ENCODE results near the gene SCGB1C1.

The SCGB1C1 gene

GRCh38 chr11:225734-226453 is 33.0 kb downstream of the SCGB1C1 start:
- DNase-seq: no peak

GRCh38 chr11:227824-228379 is 35.0 kb downstream of the SCGB1C1 start:
- no peak overlapping the region for H3K4me3 ChIP-seq (ENCODE audit: low read depth, low read length)
- no peak for DNase-seq
- no peaks in the 10 kb centered on the region for H3K36me3 ChIP-seq (replicated peaks)
- no peaks in the 10 kb centered on the region for H3K27me3 ChIP-seq (replicated peaks)
- H3K27ac ChIP-seq: no peak overlapping the region
- in situ Hi-C loops (cut with HindIII; ENCODE audit: low pct_ligation_motif_present, low sequenced_read_pairs): no loop called here
- TF ChIP-seq, protein P1, sequence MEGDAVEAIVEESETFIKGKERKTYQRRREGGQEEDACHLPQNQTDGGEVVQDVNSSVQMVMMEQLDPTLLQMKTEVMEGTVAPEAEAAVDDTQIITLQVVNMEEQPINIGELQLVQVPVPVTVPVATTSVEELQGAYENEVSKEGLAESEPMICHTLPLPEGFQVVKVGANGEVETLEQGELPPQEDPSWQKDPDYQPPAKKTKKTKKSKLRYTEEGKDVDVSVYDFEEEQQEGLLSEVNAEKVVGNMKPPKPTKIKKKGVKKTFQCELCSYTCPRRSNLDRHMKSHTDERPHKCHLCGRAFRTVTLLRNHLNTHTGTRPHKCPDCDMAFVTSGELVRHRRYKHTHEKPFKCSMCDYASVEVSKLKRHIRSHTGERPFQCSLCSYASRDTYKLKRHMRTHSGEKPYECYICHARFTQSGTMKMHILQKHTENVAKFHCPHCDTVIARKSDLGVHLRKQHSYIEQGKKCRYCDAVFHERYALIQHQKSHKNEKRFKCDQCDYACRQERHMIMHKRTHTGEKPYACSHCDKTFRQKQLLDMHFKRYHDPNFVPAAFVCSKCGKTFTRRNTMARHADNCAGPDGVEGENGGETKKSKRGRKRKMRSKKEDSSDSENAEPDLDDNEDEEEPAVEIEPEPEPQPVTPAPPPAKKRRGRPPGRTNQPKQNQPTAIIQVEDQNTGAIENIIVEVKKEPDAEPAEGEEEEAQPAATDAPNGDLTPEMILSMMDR (IDR thresholded peaks at IDR 0.05; ENCODE audit: low read depth, low read length, missing control alignments): no peak

More at GRCh38 chr11:225734-226453, 33.0 kb downstream of the SCGB1C1 start:
- no peak overlapping the region for H3K27ac ChIP-seq
- no peak overlapping the region for H3K4me3 ChIP-seq (ENCODE audit: low read depth, low read length)
- in situ Hi-C loops (cut with HindIII; ENCODE audit: low pct_ligation_motif_present, low sequenced_read_pairs): no loop called here
- H3K27me3 ChIP-seq (replicated peaks): no peaks in the 10 kb centered on the region
- TF ChIP-seq, protein P1 (IDR thresholded peaks at IDR 0.05; ENCODE audit: low read depth, low read length, missing control alignments): no peak
- H3K36me3 ChIP-seq (replicated peaks): no peaks in the 10 kb centered on the region

DNA sequence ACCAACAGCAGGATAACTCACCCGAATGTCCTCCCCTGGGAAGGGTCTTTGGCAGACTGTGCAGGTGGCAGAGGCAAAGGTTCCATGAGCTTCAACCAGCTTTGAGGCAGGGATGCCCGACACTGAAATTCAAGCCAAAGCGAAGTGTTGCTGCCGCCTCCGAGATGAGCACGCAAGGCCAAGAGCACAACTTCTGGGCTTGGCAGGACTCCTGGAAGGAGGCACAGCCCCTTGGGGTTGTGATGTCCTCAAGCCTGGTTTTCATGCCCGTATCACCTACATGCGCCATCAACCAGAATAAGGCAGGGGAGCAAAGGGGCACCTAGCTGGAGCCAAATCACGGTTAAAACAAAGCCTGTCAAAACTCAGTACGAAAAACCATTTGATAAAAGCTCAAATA is 37.6 kb downstream of the SCGB1C1 start:
- in situ Hi-C loops (cut with HindIII; ENCODE audit: low pct_ligation_motif_present, low sequenced_read_pairs): no loop called here
- no peak overlapping the region for H3K27ac ChIP-seq
- TF ChIP-seq, protein P1 (IDR thresholded peaks at IDR 0.05; ENCODE audit: low read depth, low read length, missing control alignments): no peak
- no peaks in the 10 kb centered on the region for H3K36me3 ChIP-seq (replicated peaks)
- no peaks in the 10 kb centered on the region for H3K27me3 ChIP-seq (replicated peaks)
- DNase-seq: no peak
- H3K4me3 ChIP-seq (ENCODE audit: low read depth, low read length): no peak overlapping the region

- TF ChIP-seq, protein P1 (IDR thresholded peaks at IDR 0.05; ENCODE audit: low read depth, low read length, missing control alignments): no peak
- Histone ChIP-seq H3K4me3 (ENCODE audit: low read depth, low read length) (no peak overlapping the region), H3K36me3 (replicated peaks) (no peaks in the 10 kb centered on the region), H3K27me3 (replicated peaks) (no peaks in the 10 kb centered on the region), H3K27ac (no peak overlapping the region)
- no peak for DNase-seq
- in situ Hi-C loops (cut with HindIII; ENCODE audit: low pct_ligation_motif_present, low sequenced_read_pairs): no loop called here
Measured at GRCh38 chr11:232783-233565, 40.1 kb downstream of the SCGB1C1 start.

DNA sequence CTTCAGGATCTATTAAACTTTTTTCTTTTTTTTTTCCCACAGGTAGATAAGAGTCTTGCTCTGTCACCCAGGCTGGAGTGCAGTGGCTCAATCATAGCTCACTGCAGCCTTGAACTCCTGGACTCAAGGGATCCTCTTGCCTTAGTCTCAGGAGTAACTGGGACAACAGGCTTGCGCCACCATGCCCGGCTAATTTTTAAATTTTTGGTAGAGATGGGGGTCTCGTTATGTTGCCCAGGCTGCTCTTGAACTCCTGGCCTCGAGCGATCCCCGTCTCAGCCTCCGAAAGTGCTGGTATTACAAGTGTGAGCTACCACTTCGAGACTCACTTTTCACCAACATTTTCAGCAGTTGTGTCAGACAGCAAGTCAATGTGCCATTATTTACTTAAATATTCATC is 42.3 kb downstream of the SCGB1C1 start:
- H3K27ac ChIP-seq: no peak overlapping the region
- no peaks in the 10 kb centered on the region for H3K27me3 ChIP-seq (replicated peaks)
- TF ChIP-seq, protein P1 (IDR thresholded peaks at IDR 0.05; ENCODE audit: low read depth, low read length, missing control alignments): no peak
- no peaks in the 10 kb centered on the region for H3K36me3 ChIP-seq (replicated peaks)
- in situ Hi-C loops (cut with HindIII; ENCODE audit: low pct_ligation_motif_present, low sequenced_read_pairs): no loop called here
- DNase-seq: no peak
- H3K4me3 ChIP-seq (ENCODE audit: low read depth, low read length): peak overlapping the region; percentile 89
